ENCODE data around the gene RGS10. TPM values are rescaled to one million over a fixed set of nuclear protein-coding genes. Genes with fewer than 3 reads are reported as not detected.
"Not testable (repeated sequence)": the region's sequence is repeated elsewhere in the genome, so short reads cannot be mapped to it uniquely, and the experiment has no call there.

Gene RGS10
- total RNA-seq, 1 experiment from 2014 or later = 16.6 TPM

GRCh38 chr10:119465085-119465484 lies 77.4 kb downstream of the RGS10 start:
- Histone ChIP-seq H3K36me3 (ENCODE audit: insufficient read depth, low read length, poor library complexity, severe bottlenecking) (no peaks in the 10 kb centered on the region), H3K9me3 (ENCODE audit: low read depth, low read length, poor library complexity, severe bottlenecking) (no peaks in the 10 kb centered on the region), H3K27ac (ENCODE audit: low read depth, low read length, poor library complexity, severe bottlenecking) (no peak overlapping the region), H3K4me1 (ENCODE audit: insufficient read depth, low read length, poor library complexity, severe bottlenecking) (no peaks in the 10 kb centered on the region), H3K27me3 (replicated peaks; ENCODE audit: insufficient read depth, low read depth, low read length, poor library complexity) (peaks cover 5% of the 10 kb centered on the region), H3K4me3 (ENCODE audit: low read depth, low read length, poor library complexity, severe bottlenecking) (no peak overlapping the region)
- POLR2A ChIA-PET (ENCODE audit: low non-redundant PET) = no interaction called here
- no peak for TF ChIP-seq EZH2 (IDR thresholded peaks at IDR 0.05; ENCODE audit: borderline replicate concordance, low read depth, low read length, poor library complexity, severe bottlenecking)
- no peak for TF ChIP-seq CTCF (conservative IDR thresholded peaks at IDR 0.05; ENCODE audit: low read depth, low read length)
- no peak for DNase-seq (ENCODE audit: low spot score)
- no TSS peak for BruUV-seq (replicated peaks)
- intact Hi-C loops (cut with micrococcal nuclease; ENCODE audit: unreplicated experiment) = no loop called here
- CTCF ChIA-PET = no interaction called here

GRCh38 chr10:119463195-119463594 lies 79.3 kb downstream of the RGS10 start:
- DNase-seq (ENCODE audit: low spot score); BruUV-seq (replicated peaks); H3K36me3 ChIP-seq (ENCODE audit: insufficient read depth, low read length, poor library complexity, severe bottlenecking); H3K27ac ChIP-seq (ENCODE audit: low read depth, low read length, poor library complexity, severe bottlenecking); H3K4me3 ChIP-seq (ENCODE audit: low read depth, low read length, poor library complexity, severe bottlenecking); H3K27me3 ChIP-seq (replicated peaks; ENCODE audit: insufficient read depth, low read depth, low read length, poor library complexity); POLR2A ChIA-PET (ENCODE audit: low non-redundant PET); H3K9me3 ChIP-seq (ENCODE audit: low read depth, low read length, poor library complexity, severe bottlenecking); CTCF ChIA-PET; intact Hi-C loops (cut with micrococcal nuclease; ENCODE audit: unreplicated experiment); H3K4me1 ChIP-seq (ENCODE audit: insufficient read depth, low read length, poor library complexity, severe bottlenecking): not testable (repeated sequence)

- CTCF ChIA-PET = no interaction called here
- no peak overlapping the region for H3K27ac ChIP-seq (ENCODE audit: low read depth, low read length, poor library complexity, severe bottlenecking)
- H3K27me3 ChIP-seq (replicated peaks; ENCODE audit: insufficient read depth, low read depth, low read length, poor library complexity) = no peaks in the 10 kb centered on the region
- intact Hi-C loops (cut with micrococcal nuclease; ENCODE audit: unreplicated experiment) = no loop called here
- POLR2A ChIA-PET (ENCODE audit: low non-redundant PET) = no interaction called here
- no TSS peak for BruUV-seq (replicated peaks)
- no peaks in the 10 kb centered on the region for H3K9me3 ChIP-seq (ENCODE audit: low read depth, low read length, poor library complexity, severe bottlenecking)
- H3K4me1 ChIP-seq (ENCODE audit: insufficient read depth, low read length, poor library complexity, severe bottlenecking) = no peaks in the 10 kb centered on the region
- H3K36me3 ChIP-seq (ENCODE audit: insufficient read depth, low read length, poor library complexity, severe bottlenecking) = no peaks in the 10 kb centered on the region
- H3K4me3 ChIP-seq (ENCODE audit: low read depth, low read length, poor library complexity, severe bottlenecking) = no peak overlapping the region
- TF ChIP-seq CTCF (conservative IDR thresholded peaks at IDR 0.05; ENCODE audit: low read depth, low read length) = no peak
- no peak for TF ChIP-seq EZH2 (IDR thresholded peaks at IDR 0.05; ENCODE audit: borderline replicate concordance, low read depth, low read length, poor library complexity, severe bottlenecking)
- no peak for DNase-seq (ENCODE audit: low spot score)
Observed at GRCh38 chr10:119462773-119463172, 79.7 kb downstream of the RGS10 start.

GRCh38 chr10:119461923-119462322 lies 80.6 kb downstream of the RGS10 start:
- intact Hi-C loops (cut with micrococcal nuclease; ENCODE audit: unreplicated experiment) = no loop called here
- BruUV-seq (replicated peaks) = no TSS peak
- no peaks in the 10 kb centered on the region for H3K36me3 ChIP-seq (ENCODE audit: insufficient read depth, low read length, poor library complexity, severe bottlenecking)
- no peaks in the 10 kb centered on the region for H3K4me1 ChIP-seq (ENCODE audit: insufficient read depth, low read length, poor library complexity, severe bottlenecking)
- no peaks in the 10 kb centered on the region for H3K27me3 ChIP-seq (replicated peaks; ENCODE audit: insufficient read depth, low read depth, low read length, poor library complexity)
- ChIA-PET POLR2A (ENCODE audit: low non-redundant PET) (no interaction called here), CTCF (no interaction called here)
- DNase-seq (ENCODE audit: low spot score) = no peak
- H3K27ac ChIP-seq (ENCODE audit: low read depth, low read length, poor library complexity, severe bottlenecking) = no peak overlapping the region
- TF ChIP-seq CTCF (conservative IDR thresholded peaks at IDR 0.05; ENCODE audit: low read depth, low read length) (no peak), EZH2 (IDR thresholded peaks at IDR 0.05; ENCODE audit: borderline replicate concordance, low read depth, low read length, poor library complexity, severe bottlenecking) (no peak)
- no peak overlapping the region for H3K4me3 ChIP-seq (ENCODE audit: low read depth, low read length, poor library complexity, severe bottlenecking)
- H3K9me3 ChIP-seq (ENCODE audit: low read depth, low read length, poor library complexity, severe bottlenecking) = no peaks in the 10 kb centered on the region
